ENCODE measurements around the gene MRTFB. TPM values are rescaled to one million over a fixed set of nuclear protein-coding genes. Genes with fewer than 3 reads are reported as not detected.

The MRTFB gene
- total RNA-seq, 2 donors from 2014 or later: 21.6 to 21.7 TPM

DNA sequence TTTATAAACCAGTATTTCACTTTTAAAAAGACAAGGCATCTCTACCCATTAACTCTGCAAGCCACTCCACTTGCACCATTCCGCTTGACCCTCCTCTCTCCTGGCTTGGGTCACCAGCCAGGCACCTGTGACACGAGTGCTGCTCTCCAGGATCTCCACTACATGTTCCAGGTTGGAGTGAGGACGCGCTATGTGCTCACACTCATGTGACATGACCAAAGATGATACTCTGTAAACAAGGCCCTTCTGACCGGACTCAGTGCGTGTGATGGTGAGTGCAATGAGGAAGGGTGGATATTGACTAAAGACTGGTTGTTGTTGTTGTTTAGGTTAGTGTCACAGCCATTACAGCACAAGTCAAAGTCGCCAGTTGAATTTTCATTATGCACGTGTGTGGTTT, 192.7 kb downstream of the MRTFB start:
- no peaks in the 10 kb centered on the region for H3K9me3 ChIP-seq (ENCODE audit: control insufficient read depth, low read length, poor library complexity, severe bottlenecking)
- ATAC-seq: no peak
- Mint-ChIP-seq H3K4me1 (no peaks in the 10 kb centered on the region), H3K27ac (no peak overlapping the region), H3K36me3 (ENCODE audit: low read depth) (peaks cover 13% of the 10 kb centered on the region), H3K27me3 (no peaks in the 10 kb centered on the region), H3K4me3 (no peak overlapping the region)
- no peak for DNase-seq

GRCh38 chr16:14264327-14264943, 193.3 kb downstream of the MRTFB start:
- H3K9me3 ChIP-seq (ENCODE audit: control insufficient read depth, low read length, poor library complexity, severe bottlenecking): no peaks in the 10 kb centered on the region
- Mint-ChIP-seq H3K4me3 (no peak overlapping the region), H3K27ac (no peak overlapping the region), H3K4me1 (no peaks in the 10 kb centered on the region), H3K36me3 (ENCODE audit: low read depth) (peaks cover 13% of the 10 kb centered on the region), H3K27me3 (no peaks in the 10 kb centered on the region)
- DNase-seq: no peak
- no peak for ATAC-seq

DNA sequence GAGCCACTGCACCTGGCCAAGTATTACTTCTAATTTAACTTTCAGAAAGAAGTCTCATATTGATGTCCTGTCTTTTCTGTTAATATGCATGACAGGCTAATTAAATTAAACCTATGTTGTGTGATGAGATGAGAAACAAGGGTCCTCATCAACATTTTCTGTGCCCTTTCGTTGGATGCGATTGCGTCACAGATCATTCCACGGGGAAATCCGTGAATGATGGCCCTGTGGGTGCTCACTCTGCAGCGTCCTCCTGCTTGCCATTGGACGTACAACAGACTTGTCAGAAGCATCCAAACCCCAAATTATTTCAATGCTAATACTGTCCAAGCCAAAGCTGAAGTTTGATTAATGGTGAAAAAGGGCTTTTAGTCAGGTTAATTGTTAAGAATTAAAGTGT, 197.0 kb downstream of the MRTFB start:
- H3K9me3 ChIP-seq (ENCODE audit: control insufficient read depth, low read length, poor library complexity, severe bottlenecking): no peaks in the 10 kb centered on the region
- Mint-ChIP-seq H3K27me3 (no peaks in the 10 kb centered on the region), H3K27ac (no peak overlapping the region), H3K4me1 (no peaks in the 10 kb centered on the region), H3K4me3 (no peak overlapping the region), H3K36me3 (ENCODE audit: low read depth) (peaks cover 13% of the 10 kb centered on the region)
- ATAC-seq: no peak
- no peak for DNase-seq

DNA sequence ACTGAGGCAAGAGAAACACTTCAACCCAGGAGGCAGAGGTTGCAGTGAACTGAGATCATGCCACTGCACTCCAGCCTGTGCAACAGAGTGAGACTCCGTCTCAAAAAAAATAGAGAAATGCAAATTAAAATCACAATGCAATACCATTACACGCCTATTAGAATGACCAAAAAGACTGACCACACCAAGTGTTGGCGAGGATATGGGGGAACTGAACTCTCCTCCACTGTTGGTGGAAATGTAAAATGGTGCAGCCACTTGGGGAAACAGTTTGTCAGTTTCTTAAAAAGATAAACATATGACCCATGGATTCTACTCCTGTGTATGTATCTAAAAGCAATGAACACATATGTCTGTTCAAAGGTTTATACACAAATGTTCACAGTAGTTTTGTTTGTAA, 204.8 kb downstream of the MRTFB start:
- no peak for DNase-seq
- Mint-ChIP-seq H3K27ac (no peak overlapping the region), H3K4me1 (no peaks in the 10 kb centered on the region), H3K36me3 (ENCODE audit: low read depth) (no peaks in the 10 kb centered on the region), H3K27me3 (no peaks in the 10 kb centered on the region), H3K4me3 (no peak overlapping the region)
- H3K9me3 ChIP-seq (ENCODE audit: control insufficient read depth, low read length, poor library complexity, severe bottlenecking): no peaks in the 10 kb centered on the region
- no peak for ATAC-seq

DNA sequence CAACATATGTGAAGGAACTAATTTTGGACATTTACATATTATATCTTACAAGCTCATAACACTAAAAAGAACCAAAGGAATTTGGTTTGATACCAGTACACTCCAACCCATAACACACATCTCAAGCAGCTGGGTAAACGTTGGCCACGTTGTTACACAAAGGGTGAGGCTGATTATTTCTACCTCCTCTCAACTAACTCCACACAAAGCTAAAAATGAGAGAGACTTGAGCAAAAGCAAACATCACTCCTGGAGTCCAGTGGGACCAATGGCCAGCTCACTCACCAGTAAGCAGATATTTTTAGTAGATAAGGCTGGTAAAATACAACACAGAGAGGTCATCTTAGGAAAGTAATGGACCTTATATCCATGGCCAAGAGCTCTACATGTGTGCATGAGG, 207.6 kb downstream of the MRTFB start:
- Mint-ChIP-seq H3K36me3 (ENCODE audit: low read depth) (no peaks in the 10 kb centered on the region), H3K27me3 (no peaks in the 10 kb centered on the region), H3K4me1 (no peaks in the 10 kb centered on the region), H3K4me3 (no peak overlapping the region), H3K27ac (no peak overlapping the region)
- no peaks in the 10 kb centered on the region for H3K9me3 ChIP-seq (ENCODE audit: control insufficient read depth, low read length, poor library complexity, severe bottlenecking)
- no peak for DNase-seq
- ATAC-seq: no peak

- DNase-seq: no peak
- H3K36me3 Mint-ChIP-seq (ENCODE audit: low read depth): no peaks in the 10 kb centered on the region
- peaks cover 7% of the 10 kb centered on the region for H3K4me1 Mint-ChIP-seq
Observed at GRCh38 chr16:14280541-14280940, 209.4 kb downstream of the MRTFB start.

GRCh38 chr16:14283786-14284185, 212.7 kb downstream of the MRTFB start:
- H3K9me3 ChIP-seq (ENCODE audit: control insufficient read depth, low read length, poor library complexity, severe bottlenecking): no peaks in the 10 kb centered on the region
- Mint-ChIP-seq H3K27me3 (no peaks in the 10 kb centered on the region), H3K4me3 (peak overlapping the region; percentile 12), H3K27ac (peak overlapping the region; percentile 8), H3K4me1 (peaks cover 13% of the 10 kb centered on the region), H3K36me3 (ENCODE audit: low read depth) (no peaks in the 10 kb centered on the region)
- ATAC-seq (no peak), DNase-seq (no peak)

More at GRCh38 chr16:14280541-14280940, 209.4 kb downstream of the MRTFB start:
- no peak overlapping the region for H3K4me3 Mint-ChIP-seq
- ATAC-seq: no peak
- H3K27me3 Mint-ChIP-seq: no peaks in the 10 kb centered on the region
- no peak overlapping the region for H3K27ac Mint-ChIP-seq
- no peaks in the 10 kb centered on the region for H3K9me3 ChIP-seq (ENCODE audit: control insufficient read depth, low read length, poor library complexity, severe bottlenecking)

DNA sequence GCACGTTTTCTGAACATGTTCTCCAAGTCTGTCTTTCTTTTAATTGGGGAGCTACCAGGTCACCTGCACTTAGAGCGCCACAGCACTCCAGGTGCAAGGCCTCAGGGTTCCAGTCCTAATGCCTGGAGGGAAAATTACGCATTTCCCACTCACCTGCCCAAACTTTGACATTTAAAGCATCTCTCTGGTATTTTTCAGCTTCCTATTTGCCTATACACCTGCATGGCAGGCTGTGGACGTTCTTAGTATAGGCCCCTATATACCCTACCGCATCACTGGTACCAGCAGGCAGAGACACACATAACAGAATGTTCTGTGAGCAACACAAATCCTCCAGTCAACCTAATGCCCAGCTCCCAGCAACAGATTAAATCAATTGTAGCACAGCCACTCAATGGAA, 213.3 kb downstream of the MRTFB start:
- peak overlapping the region; percentile 8 for H3K27ac Mint-ChIP-seq
- H3K9me3 ChIP-seq (ENCODE audit: control insufficient read depth, low read length, poor library complexity, severe bottlenecking): no peaks in the 10 kb centered on the region
- H3K4me1 Mint-ChIP-seq: peaks cover 13% of the 10 kb centered on the region
- no peaks in the 10 kb centered on the region for H3K27me3 Mint-ChIP-seq
- H3K36me3 Mint-ChIP-seq (ENCODE audit: low read depth): no peaks in the 10 kb centered on the region
- no peak for ATAC-seq
- no peak overlapping the region for H3K4me3 Mint-ChIP-seq
- DNase-seq: no peak

DNA sequence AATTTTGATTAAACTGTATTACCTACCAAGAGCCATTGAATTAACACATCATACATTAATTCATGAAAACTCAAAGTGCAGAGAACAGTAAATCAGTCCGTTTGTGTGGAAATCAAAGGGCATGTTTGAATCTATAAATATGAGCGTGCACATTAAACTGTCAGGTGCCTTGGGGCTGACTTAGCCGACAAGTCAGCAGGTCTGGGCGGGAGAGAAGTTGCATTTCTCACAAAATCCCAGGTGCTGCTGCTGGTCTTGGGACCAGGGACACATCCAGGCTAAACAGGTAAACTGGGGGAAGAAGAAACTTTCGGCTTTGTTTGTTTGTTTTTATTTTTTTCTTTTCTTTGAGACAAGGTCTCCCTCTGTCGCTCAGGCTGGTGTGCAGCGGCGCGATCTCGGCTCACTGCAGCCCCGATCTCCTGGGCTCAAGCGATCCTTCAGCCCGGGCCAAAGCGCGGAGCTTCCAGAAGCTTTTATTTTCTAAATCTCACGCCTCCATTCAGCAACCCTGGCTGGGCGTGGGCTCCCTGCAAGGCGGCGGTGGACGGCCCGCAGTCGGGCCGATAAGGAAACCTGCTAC, 213.9 kb downstream of the MRTFB start:
- H3K27ac Mint-ChIP-seq: peak overlapping the region; percentile 92
- H3K4me3 Mint-ChIP-seq: peak overlapping the region; percentile 75
- peaks cover 13% of the 10 kb centered on the region for H3K4me1 Mint-ChIP-seq
- H3K36me3 Mint-ChIP-seq (ENCODE audit: low read depth): no peaks in the 10 kb centered on the region
- DNase-seq: no peak
- H3K27me3 Mint-ChIP-seq: no peaks in the 10 kb centered on the region
- peak; percentile 62 for ATAC-seq
- no peaks in the 10 kb centered on the region for H3K9me3 ChIP-seq (ENCODE audit: control insufficient read depth, low read length, poor library complexity, severe bottlenecking)

GRCh38 chr16:14285513-14286367, 214.6 kb downstream of the MRTFB start:
- no peaks in the 10 kb centered on the region for H3K36me3 Mint-ChIP-seq (ENCODE audit: low read depth)
- no peaks in the 10 kb centered on the region for H3K9me3 ChIP-seq (ENCODE audit: control insufficient read depth, low read length, poor library complexity, severe bottlenecking)
- H3K27ac Mint-ChIP-seq: peak overlapping the region; percentile 92
- H3K4me1 Mint-ChIP-seq: peaks cover 13% of the 10 kb centered on the region
- no peaks in the 10 kb centered on the region for H3K27me3 Mint-ChIP-seq
- peak overlapping the region; percentile 75 for H3K4me3 Mint-ChIP-seq
- DNase-seq (peak; percentile 85 to 98 (median 90)), ATAC-seq (peak; percentile 83)

- peak; percentile 35 for ATAC-seq
- Mint-ChIP-seq H3K27me3 (no peaks in the 10 kb centered on the region), H3K4me3 (peak overlapping the region; percentile 75), H3K36me3 (ENCODE audit: low read depth) (no peaks in the 10 kb centered on the region), H3K27ac (peak overlapping the region; percentile 92), H3K4me1 (peaks cover 13% of the 10 kb centered on the region)
- peak in 2 of 3 donors; percentile 23 to 26 for DNase-seq
- H3K9me3 ChIP-seq (ENCODE audit: control insufficient read depth, low read length, poor library complexity, severe bottlenecking): no peaks in the 10 kb centered on the region
Observed at GRCh38 chr16:14286368-14287230, 215.5 kb downstream of the MRTFB start.

DNA sequence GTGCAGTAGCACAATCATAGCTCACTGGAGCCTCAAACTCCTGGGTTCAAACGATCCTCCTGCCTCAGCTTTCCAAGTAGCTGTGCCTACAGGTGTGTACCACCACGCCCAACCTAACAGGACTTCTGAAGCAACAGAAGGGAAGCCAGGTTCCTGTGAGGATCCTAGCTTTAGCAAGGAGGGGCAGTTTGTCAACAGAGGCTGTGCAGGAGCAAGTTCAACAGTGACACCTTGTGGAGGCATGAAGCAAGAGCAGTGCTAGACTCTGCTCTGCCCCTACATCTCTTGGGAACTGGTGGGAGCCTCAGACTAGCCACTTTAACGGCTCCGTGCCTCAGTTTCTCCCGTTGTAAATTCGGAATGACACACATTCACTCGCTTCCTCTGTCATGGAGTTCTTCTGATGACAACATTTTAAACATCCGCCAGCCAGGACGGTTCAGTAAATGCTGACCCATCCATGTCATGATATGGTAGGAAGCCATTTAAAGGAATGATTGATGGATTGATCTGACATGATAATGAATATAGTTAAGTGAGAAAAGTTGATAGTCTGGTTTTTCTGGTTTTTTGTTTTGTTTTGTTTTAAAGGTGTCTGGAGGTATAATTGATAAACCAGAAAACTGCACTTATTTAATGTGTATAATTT, 218.7 kb downstream of the MRTFB start:
- Mint-ChIP-seq H3K4me1 (peaks cover 10% of the 10 kb centered on the region), H3K36me3 (ENCODE audit: low read depth) (no peaks in the 10 kb centered on the region), H3K4me3 (no peak overlapping the region), H3K27me3 (no peaks in the 10 kb centered on the region), H3K27ac (no peak overlapping the region)
- ATAC-seq: no peak
- H3K9me3 ChIP-seq (ENCODE audit: control insufficient read depth, low read length, poor library complexity, severe bottlenecking): no peaks in the 10 kb centered on the region
- no peak for DNase-seq
